Stimulated activated CD8-positive, alpha-beta memory T cell treated with anti-CD3 and anti-CD28 coated beads, Interleukin-2, amount 100 ng/mL, for 48 hours (primary cell): ENCODE data around the gene PEMT.
"Not testable (repeated sequence)": the region's sequence is repeated elsewhere in the genome, so short reads cannot be mapped to it uniquely, and the experiment has no call there.

Source experiments
- DNase-seq, 2 donors: peaks; one replicate each; pipeline ENCODE4 v3.0.0-alpha.2; 2020; ENCODE audit warnings: low read depth in 2 of 2

The PEMT gene

DNA sequence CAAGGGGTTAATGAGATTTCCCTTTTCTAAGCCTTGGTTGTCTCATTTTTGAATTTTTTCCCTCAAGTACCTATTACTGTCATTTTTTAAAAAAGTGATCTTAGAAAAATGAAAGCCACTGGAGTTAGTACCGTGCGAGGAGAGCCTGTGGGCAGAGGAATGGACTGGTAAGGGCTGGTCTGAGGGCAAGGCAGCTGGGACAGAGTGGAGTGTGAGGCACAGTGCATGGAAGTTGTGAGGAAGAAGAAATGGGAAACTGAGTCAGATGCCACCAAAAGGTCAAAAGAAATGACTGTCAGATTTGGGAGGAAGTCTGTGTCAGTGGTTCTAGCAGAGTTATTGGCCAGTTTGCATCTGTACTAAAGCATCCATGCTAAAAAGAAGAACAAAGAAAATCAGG lies 103.5 kb downstream of the PEMT start:
- no peak for DNase-seq

DNA sequence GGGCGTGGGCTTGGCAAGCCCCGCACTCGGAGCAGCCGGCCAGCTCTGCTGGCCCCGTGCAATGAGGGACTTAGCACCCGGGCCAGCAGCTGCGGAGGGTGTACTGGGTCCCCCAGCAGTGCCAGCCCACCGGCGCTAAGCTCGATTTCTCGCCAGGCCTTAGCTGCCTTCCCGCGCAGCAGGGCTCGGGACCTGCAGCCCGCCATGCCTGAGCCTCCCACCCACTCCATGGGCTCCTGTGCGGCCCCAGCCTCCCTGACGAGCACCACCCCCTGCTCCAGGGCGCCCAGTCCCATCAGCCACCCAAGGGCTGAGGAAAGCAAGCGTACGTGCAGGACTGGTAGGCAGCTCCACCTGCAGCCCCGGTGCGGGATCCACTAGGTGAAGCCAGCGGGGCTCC lies 105.1 kb downstream of the PEMT start:
- not testable (repeated sequence) for DNase-seq

DNA sequence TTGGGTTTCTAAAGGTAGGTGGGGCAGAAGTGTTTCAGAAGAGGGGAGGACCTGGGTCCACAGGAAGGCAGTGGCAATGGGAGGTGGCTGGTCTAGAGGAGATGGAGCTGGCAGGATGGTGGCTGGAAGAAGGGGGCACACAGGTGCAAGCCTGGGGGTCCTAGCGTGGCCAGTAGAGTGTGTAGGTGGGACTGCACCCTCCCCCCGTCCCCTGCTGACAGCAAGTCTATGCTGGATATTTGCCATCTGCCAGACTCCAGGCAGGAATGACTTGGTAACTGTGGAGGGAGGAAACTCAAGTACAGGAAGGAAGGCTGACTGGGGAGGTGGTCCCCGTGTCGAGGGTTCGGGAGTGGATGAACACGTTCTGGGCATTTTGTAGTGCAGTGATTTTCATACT lies 106.1 kb downstream of the PEMT start:
- DNase-seq: no peak

DNA sequence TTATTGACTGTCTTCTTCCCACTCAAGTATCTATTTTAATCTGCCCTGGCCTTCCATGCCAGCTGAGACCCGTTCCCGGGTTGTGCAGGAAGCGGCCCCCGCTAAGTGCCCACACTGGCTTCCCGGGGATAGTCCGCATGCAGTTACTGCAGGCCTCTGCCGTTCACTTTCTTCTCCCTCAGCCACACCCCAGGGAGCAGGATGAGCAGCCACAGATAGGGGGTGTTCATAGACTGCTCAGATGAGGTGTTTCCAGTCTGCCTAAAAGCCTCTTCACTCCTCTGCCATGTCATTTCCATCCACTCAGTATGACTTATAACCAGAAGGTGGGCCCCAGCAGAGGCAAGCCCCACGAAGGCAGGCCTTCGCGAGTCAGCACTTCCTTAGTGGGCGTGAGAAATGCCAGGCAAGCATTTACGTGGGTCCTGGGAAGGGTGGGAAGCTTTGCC lies 107.0 kb downstream of the PEMT start:
- DNase-seq: peak; percentile 24 to 55

DNA sequence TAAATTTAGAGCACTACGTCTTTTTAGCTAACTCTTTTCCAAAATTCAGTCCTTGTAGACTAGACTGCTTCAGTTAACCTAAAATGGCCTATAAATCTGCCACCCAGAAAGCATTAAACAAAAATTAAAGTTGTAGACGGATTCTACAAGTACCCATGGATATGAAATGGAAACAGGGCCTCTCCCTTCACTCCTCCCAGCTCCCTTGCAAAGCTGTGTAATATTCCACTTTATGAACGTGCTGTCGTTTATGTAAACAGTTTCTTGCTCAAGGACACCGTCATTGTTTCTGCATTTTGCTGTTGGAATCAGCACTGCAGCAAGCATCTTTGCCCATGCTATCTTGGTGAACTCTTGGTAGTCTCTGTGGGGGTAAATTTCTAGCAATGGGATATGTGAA lies 109.6 kb downstream of the PEMT start:
- DNase-seq: no peak

DNA sequence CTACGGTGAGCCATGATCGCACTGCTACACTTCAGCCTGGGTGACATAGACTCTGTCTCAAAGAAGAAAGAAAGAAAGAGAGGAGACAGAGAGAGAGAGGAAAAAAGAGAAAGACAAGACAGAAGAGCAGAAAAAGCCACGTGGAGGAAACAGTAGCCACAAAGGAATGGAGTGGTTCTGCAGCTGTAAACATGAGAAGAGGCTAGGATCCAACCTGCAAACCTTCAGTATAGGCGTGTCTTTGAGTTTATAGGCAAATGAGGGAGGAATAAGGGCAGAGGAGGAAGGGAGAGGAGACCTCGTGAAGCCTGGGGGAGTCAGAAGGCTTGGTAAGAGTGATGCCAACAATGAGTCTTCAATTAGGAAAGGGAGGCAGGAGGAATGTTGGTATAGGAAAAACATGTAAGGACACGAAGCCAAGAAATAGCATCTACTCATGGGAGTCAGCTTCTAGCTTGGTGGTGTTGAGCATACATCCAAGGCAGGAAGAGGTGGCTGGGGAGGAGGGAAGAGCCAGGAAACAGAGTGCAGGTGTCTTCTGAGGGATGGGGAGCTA lies 110.8 kb downstream of the PEMT start:
- DNase-seq: no peak

DNA sequence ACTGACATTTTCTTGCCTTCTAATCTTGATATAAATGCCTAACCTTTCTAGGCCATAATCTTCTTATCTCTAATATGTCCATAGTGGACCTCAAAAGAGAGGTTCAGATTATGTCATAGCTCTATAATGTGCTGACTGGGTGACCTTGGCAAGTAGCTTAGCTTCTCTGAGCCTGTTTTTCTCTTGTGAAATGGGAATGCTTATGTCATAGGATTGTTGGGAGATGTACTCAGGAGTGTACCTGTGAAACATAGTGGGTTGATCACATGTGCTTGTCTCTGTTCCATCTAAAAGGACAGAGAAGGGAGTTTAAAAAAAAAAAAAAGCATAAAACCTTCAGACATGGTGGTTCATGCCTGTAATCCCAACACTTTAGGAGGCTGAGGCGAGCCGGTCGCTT lies 112.3 kb downstream of the PEMT start:
- no peak for DNase-seq

DNA sequence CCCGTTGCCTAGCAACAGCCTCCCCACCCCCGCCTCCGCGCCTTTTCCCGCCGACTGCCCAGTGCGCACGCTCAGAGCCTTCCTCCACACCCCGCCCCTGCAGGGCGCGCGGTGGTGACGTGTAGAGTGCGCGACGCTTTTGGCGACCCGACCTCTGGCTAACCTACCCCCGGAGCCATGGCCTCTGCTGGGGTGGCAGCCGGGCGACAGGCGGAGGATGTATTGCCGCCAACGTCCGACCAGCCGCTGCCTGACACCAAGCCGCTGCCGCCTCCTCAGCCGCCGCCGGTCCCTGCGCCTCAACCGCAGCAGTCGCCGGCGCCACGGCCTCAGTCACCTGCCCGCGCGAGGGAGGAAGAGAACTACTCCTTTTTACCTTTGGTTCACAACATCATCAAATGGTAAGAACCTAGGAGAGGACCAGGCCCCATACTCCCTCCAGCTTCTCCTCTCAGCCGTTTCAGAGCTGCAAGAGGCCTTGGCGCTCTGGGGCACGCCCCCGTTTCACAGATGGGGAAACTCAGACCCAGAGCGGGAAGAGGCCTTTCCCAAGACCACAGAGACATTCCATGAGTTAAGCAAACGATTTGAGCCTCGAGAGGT lies 114.5 kb downstream of the PEMT start, which contains the start of gene MED9:
Gene MED9, plus strand, starts transcription at position 136 of the 603 bp plus-strand sequence. Its CDS starts 42 bp downstream, at position 178.
- peak; percentile 92 to 94 for DNase-seq

DNA sequence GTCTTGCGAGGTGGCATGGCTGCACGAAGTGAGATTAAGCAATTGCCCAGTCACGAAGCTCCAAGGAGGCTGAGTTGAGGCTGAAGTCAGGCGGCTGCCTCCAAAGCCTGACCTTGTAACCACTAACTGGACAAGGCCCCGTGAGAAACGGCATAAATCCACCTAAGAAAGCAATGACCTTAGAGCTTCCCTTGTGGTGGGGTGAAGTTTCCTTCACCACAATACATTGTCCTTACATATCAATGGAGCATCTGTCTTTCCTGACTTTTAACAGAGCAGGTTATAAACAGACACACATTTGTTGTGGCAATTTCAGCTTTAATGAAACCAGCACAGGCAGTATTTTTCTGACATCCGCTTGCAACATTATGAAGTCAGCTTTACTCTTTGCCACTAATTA lies 117.2 kb downstream of the PEMT start:
- DNase-seq: no peak

DNA sequence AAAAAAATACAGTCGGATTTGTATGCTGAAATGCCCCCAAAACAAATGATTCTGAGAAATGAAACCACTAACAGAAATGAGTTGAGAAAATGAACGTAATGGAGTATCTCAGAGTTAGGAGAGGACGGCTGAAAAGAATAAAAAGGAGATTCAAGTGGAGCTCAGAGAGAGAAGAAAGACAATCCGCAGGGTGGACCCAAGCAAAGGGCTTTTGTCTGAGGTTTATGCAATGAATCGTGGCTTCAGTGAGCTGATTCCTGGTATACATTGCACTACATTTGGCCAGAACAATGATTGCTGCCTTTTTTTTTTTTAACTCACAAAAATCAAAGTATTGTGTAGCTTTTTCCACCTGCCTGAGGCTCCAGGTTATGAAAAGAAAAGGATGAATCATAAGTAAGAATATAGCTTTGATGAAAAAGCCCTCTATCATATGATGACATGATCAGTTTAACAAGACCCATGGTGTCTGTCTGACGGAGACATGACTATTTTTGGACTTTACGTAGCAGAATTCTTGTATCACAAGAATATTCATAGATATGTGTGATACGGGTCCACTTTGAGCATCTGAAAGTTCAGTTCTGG lies 119.1 kb downstream of the PEMT start:
- no peak for DNase-seq

DNA sequence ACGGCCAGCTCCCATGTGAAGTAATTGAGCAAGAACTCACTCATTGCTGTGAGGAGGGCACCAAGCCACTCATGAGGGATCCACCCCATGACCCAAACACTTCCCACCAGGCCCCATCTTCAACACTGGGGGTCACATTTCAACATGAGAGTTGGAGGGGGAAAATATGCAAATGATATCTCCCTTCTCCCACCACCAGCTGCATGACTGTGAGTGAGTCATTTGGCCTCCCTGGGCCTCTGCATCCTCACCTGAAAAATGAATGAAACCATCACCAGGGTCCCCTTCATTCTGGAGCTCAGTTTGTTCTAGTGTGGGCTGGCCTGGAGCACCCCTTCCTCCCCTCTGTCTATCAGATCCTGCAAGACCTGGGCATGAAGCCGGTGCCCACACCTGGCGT lies 121.5 kb downstream of the PEMT start:
- DNase-seq: no peak

DNA sequence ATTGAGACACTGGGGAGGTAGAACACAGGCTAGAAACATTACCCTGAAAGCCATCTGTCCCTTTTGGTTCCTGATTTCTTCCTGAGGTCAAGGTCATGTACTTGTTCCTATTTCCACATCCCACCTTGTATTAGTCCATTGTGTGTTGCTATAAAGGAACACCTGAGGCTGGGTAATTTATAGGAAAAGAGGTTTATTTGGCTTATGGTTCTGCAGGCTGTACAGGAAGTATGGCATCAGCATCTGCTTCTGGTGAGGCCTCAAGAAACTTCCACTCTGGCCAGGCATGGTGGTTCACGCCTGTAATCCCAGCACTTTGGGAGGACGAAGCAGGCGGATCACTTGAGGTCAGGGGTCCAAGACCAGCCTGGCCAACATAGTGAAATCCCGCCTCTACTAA lies 122.2 kb downstream of the PEMT start:
- no peak for DNase-seq

DNA sequence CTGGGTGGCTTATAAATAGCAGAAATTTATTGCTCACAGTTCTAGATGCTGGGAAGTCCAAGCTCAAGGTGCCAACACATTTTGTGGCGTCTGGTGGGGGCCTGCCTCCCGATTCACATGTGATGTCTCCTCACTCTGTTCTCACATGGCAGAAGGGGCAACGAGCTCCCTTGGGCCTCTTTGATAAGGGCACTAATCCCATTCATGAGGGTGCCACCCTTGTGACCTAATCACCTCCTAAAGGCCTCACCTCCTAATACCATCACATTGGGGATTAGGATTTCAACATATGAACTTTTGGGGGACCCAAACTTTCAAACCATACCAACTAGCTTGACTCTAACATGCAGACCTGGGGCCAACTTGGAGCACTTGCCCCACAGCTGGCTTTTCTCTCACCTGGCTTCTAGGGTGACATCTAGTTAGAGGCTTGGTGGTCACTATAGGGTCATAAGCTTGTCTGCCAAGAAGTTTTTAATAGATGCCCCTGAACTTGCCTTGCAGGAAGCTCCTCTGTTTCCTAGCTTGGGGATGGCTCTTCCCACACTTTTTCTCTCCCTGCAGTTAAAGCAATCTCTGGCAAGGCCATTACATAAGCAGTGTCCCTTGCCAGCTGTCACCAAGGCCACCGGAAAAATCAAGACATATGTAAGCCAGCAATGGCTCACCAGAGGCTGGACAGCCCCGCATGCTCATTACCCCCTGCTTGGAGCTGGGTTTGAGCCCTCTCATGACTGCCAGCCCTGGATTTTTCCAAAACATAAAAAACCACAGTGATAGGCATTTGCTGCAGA lies 123.1 kb downstream of the PEMT start:
- DNase-seq: no peak

DNA sequence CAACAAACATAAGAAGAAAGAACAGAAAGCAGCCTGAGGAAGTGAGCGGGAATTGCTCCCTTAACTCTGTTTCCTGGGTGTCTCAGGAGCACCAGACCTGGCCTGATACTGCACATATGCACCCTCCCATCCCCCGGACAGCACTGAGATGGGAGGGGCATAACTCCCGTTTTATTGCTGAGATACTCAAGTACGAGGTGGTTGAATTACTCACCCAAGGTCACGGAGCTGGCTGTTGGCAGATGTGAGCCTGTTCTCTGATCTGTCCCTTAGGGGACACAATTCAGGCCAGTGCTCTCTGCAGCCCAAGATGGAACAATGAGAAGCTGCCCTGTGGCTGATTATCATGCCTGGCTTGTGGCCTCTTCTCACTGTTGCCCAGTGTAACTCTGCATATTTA lies 123.8 kb downstream of the PEMT start:
- no peak for DNase-seq

DNA sequence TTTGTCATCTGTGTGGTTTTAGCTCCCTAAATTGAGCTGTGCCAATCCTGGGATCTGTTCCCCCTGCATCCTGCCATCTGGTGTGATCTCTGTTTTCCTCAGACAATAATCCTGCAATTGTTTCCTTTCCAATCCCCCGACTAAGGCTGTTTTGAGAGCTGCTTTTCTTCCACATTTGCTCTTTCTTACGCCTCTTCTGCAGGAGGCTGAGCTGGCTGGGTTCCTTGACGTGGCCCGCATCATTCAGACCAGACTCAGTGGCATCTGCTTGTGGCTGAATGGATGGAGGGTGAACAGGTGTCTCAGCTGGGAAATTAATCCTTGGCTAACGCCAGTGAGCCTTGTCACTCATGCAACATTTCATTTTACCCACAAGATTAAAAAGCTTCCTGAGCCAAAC lies 124.5 kb downstream of the PEMT start:
- no peak for DNase-seq

DNA sequence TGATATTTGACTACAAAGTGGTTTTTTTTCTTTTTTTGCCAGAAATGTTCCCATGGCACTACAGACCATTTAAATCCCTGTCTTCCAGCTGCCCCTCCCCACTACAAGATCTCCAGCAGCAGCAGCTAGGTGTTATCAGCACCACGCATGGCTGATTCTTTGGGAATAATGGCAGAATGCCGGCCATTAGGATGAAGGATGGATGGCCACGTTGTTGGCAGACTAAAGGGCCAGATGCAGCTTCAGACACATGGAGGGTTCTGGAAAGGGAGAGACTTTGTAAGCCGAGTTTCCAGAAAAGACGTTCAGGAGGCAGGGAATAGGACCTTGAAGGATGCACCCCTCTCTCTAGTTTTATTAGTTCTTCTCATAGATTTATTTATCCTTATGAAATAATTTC lies 125.0 kb downstream of the PEMT start:
- no peak for DNase-seq

DNA sequence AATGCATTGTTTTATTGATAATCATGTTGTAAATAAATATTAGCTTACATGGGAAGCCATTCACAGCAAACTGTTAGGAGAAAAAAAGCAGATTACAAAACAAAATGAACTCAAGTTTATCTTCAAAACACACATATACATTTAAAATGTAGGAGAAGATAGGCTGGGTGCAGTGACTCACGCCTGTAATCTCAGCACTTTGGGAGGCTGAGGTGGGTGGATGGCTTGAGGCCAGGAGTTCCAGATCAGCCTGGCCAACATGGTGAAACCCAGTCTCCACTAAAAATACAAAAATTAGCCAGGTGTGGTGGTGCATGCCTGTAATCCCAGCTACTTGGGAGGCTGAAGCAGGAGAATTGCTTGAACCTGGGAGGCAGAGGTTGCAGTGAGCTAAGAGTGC lies 125.6 kb downstream of the PEMT start:
- not testable (repeated sequence) for DNase-seq

DNA sequence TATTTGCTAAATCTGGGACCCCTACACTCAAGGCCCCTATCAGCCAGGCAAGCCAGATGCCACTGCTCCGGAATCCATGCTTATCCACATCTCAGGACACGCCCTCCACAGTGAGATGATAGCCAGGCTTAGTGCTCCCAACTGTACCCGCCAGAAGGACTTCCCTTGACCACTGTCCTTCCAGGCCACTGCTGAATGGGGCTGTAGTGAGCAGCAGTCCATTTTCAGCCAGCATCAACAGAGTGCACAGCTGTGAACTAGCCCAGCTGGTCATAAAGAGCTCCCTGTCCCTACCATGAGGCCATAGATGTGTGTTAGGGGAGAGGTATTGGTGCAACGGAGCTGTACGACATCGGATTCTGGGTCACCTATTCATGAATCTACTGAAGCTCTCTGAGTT lies 127.7 kb downstream of the PEMT start:
- DNase-seq: no peak

DNA sequence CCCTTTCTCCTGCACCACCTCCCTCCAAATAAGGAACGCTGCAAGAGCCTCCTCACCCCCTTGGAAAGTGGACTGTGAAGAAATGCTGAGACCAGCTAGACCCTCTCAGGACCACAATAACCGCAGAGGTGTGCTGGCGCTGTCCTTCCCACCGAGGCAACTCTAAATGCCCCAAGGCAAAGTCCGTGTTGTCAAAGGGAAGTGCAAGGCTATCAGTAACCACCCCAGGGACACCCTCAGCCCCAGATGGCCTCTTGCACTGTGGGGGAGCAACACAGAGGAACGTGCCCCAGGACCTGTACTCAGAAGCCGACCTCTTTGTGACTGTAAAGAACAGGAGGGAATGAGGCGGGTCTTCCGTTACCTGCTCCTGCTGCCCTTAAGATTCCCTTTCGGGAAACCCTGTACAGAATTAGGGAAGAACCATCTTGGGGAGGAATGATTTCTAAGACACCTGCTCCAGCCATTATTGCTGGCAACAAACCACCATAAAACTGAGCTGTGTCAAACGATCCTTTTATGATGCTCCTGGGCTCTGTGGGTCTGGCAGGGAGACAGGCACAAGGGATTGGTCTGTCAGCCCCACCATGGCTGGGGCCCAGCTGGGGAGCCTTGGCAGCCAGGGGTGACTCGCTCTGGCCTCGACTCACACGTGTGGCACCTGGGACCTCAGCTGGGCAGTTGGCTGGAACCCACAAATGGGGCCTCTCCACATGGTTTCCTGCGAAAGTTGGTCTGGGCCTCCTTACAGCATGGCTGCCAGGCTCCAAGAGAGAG lies 129.3 kb downstream of the PEMT start:
- no peak for DNase-seq

DNA sequence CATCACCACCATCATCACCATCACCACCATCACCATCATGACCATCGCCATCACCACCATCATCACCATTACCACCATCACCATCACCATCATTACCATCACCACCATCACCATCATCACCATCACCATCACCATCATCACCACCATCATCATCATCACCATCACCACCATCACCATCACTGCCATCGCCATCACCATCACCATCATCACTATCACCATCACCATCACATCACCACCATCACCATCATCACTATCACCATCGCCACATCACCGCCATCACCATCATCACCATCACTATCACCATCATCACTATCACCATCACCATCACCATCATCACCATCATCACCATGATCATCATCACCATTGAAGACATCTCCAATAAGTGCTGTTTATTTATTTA lies 131.5 kb downstream of the PEMT start:
- no peak for DNase-seq

DNA sequence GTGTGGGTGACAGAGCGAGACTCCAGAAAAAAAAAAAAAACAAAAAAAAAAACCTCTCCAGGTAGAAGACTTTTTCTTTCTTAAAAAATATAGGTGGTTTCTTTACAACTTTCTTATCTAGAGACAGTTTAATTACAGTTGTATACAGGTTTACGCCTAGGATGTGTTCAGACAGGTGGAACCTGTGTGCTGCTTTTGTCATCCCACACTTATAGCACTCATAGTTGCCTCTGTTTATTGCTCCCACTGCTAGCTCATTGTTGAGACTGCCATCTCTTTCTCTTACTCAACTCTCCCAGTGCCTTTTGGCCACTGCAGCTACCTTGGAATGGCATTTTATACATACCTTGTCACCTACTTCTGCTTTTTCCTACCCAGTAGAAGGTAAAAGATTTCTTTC lies 133.8 kb downstream of the PEMT start:
- DNase-seq: no peak

DNA sequence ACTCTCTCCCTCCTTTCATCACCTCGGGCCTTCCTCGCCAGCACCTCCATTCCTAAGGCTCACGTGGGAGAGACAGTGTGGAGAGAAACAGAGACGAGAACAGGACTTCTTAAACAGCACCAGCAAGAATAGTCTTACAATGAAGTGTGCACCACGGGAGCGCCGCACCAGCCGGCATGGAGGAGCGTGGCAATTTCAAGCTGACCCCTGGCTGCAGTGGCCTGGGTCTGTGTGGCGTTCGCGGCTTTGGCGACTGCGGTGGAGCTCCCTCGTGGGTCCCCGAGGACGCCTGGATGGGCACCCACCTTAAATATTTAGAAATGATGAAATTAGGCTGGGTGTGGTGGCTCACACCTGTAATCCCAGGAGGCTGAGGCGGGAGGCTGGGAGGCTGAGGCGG lies 135.3 kb downstream of the PEMT start:
- DNase-seq: no peak
